Uterus (tissue), 4 donors: ENCODE measurements around the gene FCRL6. TPM values are rescaled to one million over a fixed set of nuclear protein-coding genes. Genes with fewer than 3 reads are reported as not detected.

ENCODE experiments used
- DNase-seq, 2 donors: peaks; one replicate each; pipeline ENCODE4 v3.0.0-alpha.2; 2019 to 2020
- H3K27ac ChIP-seq, 2 donors: fragments of 200-600 bp; sonication (generic); 1 replicate in 1 of 2; 2 replicates in 1 of 2; pipeline ENCODE4 v1.5.1; 2016 to 2018
- H3K27me3 ChIP-seq, 2 donors: fragments of 200-600 bp; sonication (generic); one replicate each; pipeline ENCODE4 v1.5.1; 2018 to 2019; ENCODE audit warnings: control low read depth in 1 of 2
- H3K36me3 ChIP-seq, 2 donors: fragments of 200-600 bp; sonication (generic); one replicate each; pipeline ENCODE4 v1.5.1; 2019; ENCODE audit warnings: control low read depth in 1 of 2
- H3K4me1 ChIP-seq, 2 donors: fragments of 200-600 bp; sonication (generic); one replicate each; pipeline ENCODE4 v1.5.1; 2018 to 2019; ENCODE audit warnings: control low read depth in 1 of 2
- H3K4me3 ChIP-seq, 2 donors: fragments of 200-600 bp; sonication (generic); 1 replicate in 1 of 2; 2 replicates in 1 of 2; pipeline ENCODE4 v1.5.1; 2018 to 2019; ENCODE audit warnings: mild to moderate bottlenecking in 1 of 2
- H3K9me3 ChIP-seq, 2 donors: fragments of 200-600 bp; sonication (generic); one replicate each; pipeline ENCODE4 v1.5.1; 2019; ENCODE audit warnings: control low read depth in 1 of 2
- CTCF ChIP-seq, 4 experiments: fragments of 200-600 bp in 2 of 4; fragments of 450-650 bp in 2 of 4; sonication (generic) in 2 of 4; IDR thresholded peaks; one replicate each; pipeline ENCODE4 v1.5.1; 2016 to 2019; ENCODE audit warnings: antibody characterized with exemption in 4 of 4, mild to moderate bottlenecking in 2 of 4, moderate library complexity in 1 of 4
- POLR2A ChIP-seq, 2 donors: fragments of 450-650 bp; IDR thresholded peaks; one replicate each; pipeline ENCODE4 v1.6.1; 2016; ENCODE audit warnings: antibody characterized with exemption in 2 of 2, mild to moderate bottlenecking in 1 of 2, moderate library complexity in 1 of 2
- intact Hi-C: fragments of 100-400 bp; cut with DNase I; formaldehyde crosslinking; loops from one replicate; pipeline ENCODE4 v1.15.1; 2023; ENCODE audit warnings: low total_unique reads
- total RNA-seq, 4 donors: library from RNA; depleted of rRNA in 3 of 4; stranded (reverse); fragments of >200 nt in 3 of 4; gene quantifications; one replicate each; pipeline versions ENCODE4 v1.1.0 to v1.2.4, GENCODE V29; 2014 to 2023
- donor health status: DM: yes; HTN: yes; CAD: no.

The FCRL6 gene
- total RNA-seq, 4 donors from 2014 or later = 0.21 to 1.1 TPM; not detected in 2

GRCh38 chr1:159849626-159850366 is 47.6 kb downstream of the FCRL6 start:
- Histone ChIP-seq H3K9me3 (no peaks in the 10 kb centered on the region), H3K4me1 (no peaks in the 10 kb centered on the region), H3K36me3 (no peaks in the 10 kb centered on the region), H3K4me3 (no peak overlapping the region), H3K27me3 (no peaks in the 10 kb centered on the region), H3K27ac (no peak overlapping the region)
- DNase-seq = no peak
- no peak for TF ChIP-seq POLR2A (IDR thresholded peaks at IDR 0.05)
- TF ChIP-seq CTCF (IDR thresholded peaks at IDR 0.05) = no peak
- intact Hi-C loops = no loop called here

GRCh38 chr1:159851407-159851806 is 49.2 kb downstream of the FCRL6 start:
- H3K27me3 ChIP-seq = no peaks in the 10 kb centered on the region
- intact Hi-C loops = no loop called here

GRCh38 chr1:159853417-159854115 is 51.4 kb downstream of the FCRL6 start:
- Histone ChIP-seq H3K27me3 (no peaks in the 10 kb centered on the region), H3K4me1 (no peaks in the 10 kb centered on the region), H3K36me3 (no peaks in the 10 kb centered on the region), H3K4me3 (peak overlapping the region; percentile 66 to 68), H3K27ac (peak overlapping the region; percentile 92 to 94), H3K9me3 (no peaks in the 10 kb centered on the region)
- intact Hi-C loops = no loop called here
- TF ChIP-seq POLR2A (IDR thresholded peaks at IDR 0.05) (no peak), CTCF (IDR thresholded peaks at IDR 0.05) (no peak)
- no peak for DNase-seq

More at GRCh38 chr1:159851407-159851806, 49.2 kb downstream of the FCRL6 start:
- no peak for DNase-seq
- no peaks in the 10 kb centered on the region for H3K4me1 ChIP-seq
- no peaks in the 10 kb centered on the region for H3K36me3 ChIP-seq
- no peak overlapping the region for H3K4me3 ChIP-seq
- no peak for TF ChIP-seq POLR2A (IDR thresholded peaks at IDR 0.05)
- no peak for TF ChIP-seq CTCF (IDR thresholded peaks at IDR 0.05)
- H3K27ac ChIP-seq = no peak overlapping the region
- H3K9me3 ChIP-seq = no peaks in the 10 kb centered on the region

- intact Hi-C loops = no loop called here
- H3K36me3 ChIP-seq = no peaks in the 10 kb centered on the region
- TF ChIP-seq POLR2A (IDR thresholded peaks at IDR 0.05) (no peak), CTCF (IDR thresholded peaks at IDR 0.05) (no peak)
Measured at GRCh38 chr1:159854116-159854692, 52.0 kb downstream of the FCRL6 start.

More at GRCh38 chr1:159854116-159854692, 52.0 kb downstream of the FCRL6 start:
- Histone ChIP-seq H3K4me1 (no peaks in the 10 kb centered on the region), H3K4me3 (peak overlapping the region; percentile 66 to 68), H3K9me3 (no peaks in the 10 kb centered on the region), H3K27me3 (no peaks in the 10 kb centered on the region), H3K27ac (peak overlapping the region; percentile 92 to 94)
- DNase-seq = peak; percentile 66 to 71
